Smooth muscle cell (in vitro differentiated cells): Measurements from ENCODE around the gene P3H3. TPM values are rescaled to one million over a fixed set of nuclear protein-coding genes. Genes with fewer than 3 reads are reported as not detected.

ENCODE experiments used
- DNase-seq: peaks from one replicate; lab custom pipeline; 2025; ENCODE audit not compliant: unreplicated experiment; lab: John Stamatoyannopoulos, UW
- H2AFZ ChIP-seq: fragments of 200-600 bp; sonication (generic); 2 replicates; pipeline ENCODE4 v1.6.0; 2016; ENCODE audit warnings: antibody characterized with exemption, low read depth, mild to moderate bottlenecking
- H3F3A ChIP-seq: fragments of 200-600 bp; sonication (generic); 2 replicates; pipeline ENCODE4 v1.6.0; 2017; ENCODE audit warnings: antibody characterized with exemption, low read depth
- H3K27ac ChIP-seq: fragments of 200-600 bp; sonication (generic); 2 replicates; pipeline ENCODE4 v1.5.1; 2016; ENCODE audit warnings: low read depth, mild to moderate bottlenecking
- H3K27me3 ChIP-seq: fragments of 200-600 bp; sonication (generic); 2 replicates; pipeline ENCODE4 v1.6.1; 2016; ENCODE audit warnings: low read depth, mild to moderate bottlenecking
- H3K36me3 ChIP-seq: fragments of 200-600 bp; sonication (generic); 2 replicates; pipeline ENCODE4 v1.5.1; 2016; ENCODE audit warnings: low read depth
- H3K4me1 ChIP-seq: fragments of 200-600 bp; sonication (generic); 2 replicates; pipeline ENCODE4 v1.5.1; 2016; ENCODE audit warnings: low read depth
- H3K4me2 ChIP-seq: fragments of 200-600 bp; sonication (generic); 2 replicates; pipeline ENCODE4 v1.6.0; 2016; ENCODE audit warnings: mild to moderate bottlenecking
- H3K4me3 ChIP-seq: fragments of 200-600 bp; sonication (generic); 2 replicates; pipeline ENCODE4 v1.5.1; 2016; ENCODE audit warnings: mild to moderate bottlenecking
- H3K79me2 ChIP-seq: fragments of 200-600 bp; sonication (generic); 2 replicates; pipeline ENCODE4 v1.6.0; 2016; ENCODE audit warnings: low read depth, mild to moderate bottlenecking
- H3K9ac ChIP-seq: fragments of 200-600 bp; sonication (generic); 2 replicates; pipeline ENCODE4 v1.6.0; 2016; ENCODE audit warnings: low read depth
- H3K9me3 ChIP-seq: fragments of 200-600 bp; sonication (generic); replicated peaks from 2 replicates; pipeline ENCODE4 v1.5.1; 2016; ENCODE audit warnings: low read depth
- H4K20me1 ChIP-seq: fragments of 200-600 bp; sonication (generic); 2 replicates; pipeline ENCODE4 v1.6.0; 2016; ENCODE audit warnings: low read depth
- WGBS: methylation state at CpG from one replicate; pipeline ENCODE4 v1.1.7; 2016; ENCODE audit warnings: low lambda C conversion rate; 5-methylcytosine and 5-hydroxymethylcytosine counted together
- polyA plus RNA-seq: library from polyadenylated mRNA; unstranded; fragments of >200 nt; fragmentation: Nextera tagmentation; extraction: Ambion mirVana; gene quantifications from 2 replicates; pipeline ENCODE4 v1.2.1, GENCODE V29; 2016
- total RNA-seq: library from RNA; depleted of rRNA; stranded (reverse); fragments of >200 nt; gene quantifications from 2 replicates; pipeline ENCODE4 v1.2.3, GENCODE V29; 2014
- TF ChIP-seq, protein P1 (sequence below): fragments of 200-600 bp; sonication (generic); IDR thresholded peaks from 2 replicates; pipeline ENCODE4 v1.5.1; 2017; ENCODE audit warnings: borderline replicate concordance, mild to moderate bottlenecking, antibody characterized with exemption; ENCODE audit not compliant: insufficient read depth, poor library complexity, severe bottlenecking

Gene P3H3
- total and polyA plus RNA-seq, 2 experiments from 2014 or later: 42.8 to 108 TPM

DNA sequence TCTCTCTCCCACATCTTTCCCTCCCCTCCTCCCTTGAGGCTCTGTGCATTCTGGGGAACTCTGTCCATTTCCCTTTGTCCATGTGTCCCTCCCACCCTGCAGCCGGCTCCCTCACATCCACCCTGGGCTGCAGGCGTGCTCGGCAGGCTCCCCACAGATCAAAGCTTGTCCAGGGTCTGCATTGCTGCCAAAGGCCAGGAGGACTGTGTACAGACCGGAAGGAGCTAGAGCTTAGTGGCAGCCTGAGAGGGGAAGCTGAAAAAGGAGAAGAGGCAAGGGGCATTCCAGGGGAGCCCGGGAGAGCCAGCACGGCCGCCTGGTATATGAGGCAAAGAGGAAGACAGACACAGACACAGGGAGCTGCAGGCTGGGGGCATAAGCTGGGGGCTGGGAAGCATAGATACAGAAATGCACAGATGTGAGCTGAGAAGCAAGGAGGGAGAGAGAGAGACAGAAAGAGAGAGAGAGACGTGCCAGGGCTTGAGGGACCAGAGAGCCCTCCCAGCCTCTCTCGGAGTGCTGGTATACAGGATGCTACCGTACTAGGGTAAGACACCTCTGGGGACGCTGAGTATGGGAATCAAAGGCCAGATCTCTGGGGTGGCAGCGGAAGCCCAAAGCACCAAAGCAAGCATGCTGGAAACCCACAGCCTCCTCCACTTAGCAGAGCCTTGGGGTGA lies 35.5 kb upstream of the P3H3 start:
- Histone ChIP-seq H3K36me3 (no peaks in the 10 kb centered on the region), H3K9ac (no peak overlapping the region), H2AFZ (peak overlapping the region; percentile 56), H3K27me3 (no peaks in the 10 kb centered on the region), H3K9me3 (no peaks in the 10 kb centered on the region), H3K4me2 (peak overlapping the region; percentile 49), H3K4me3 (no peak overlapping the region), H3K27ac (no peak overlapping the region), H3F3A (no peaks in the 10 kb centered on the region), H3K4me1 (peaks cover 13% of the 10 kb centered on the region), H3K79me2 (no peaks in the 10 kb centered on the region), H4K20me1 (no peaks in the 10 kb centered on the region)
- WGBS: 54% methylated on average over 12 of the region's 12 CpGs
- TF ChIP-seq, protein P1, sequence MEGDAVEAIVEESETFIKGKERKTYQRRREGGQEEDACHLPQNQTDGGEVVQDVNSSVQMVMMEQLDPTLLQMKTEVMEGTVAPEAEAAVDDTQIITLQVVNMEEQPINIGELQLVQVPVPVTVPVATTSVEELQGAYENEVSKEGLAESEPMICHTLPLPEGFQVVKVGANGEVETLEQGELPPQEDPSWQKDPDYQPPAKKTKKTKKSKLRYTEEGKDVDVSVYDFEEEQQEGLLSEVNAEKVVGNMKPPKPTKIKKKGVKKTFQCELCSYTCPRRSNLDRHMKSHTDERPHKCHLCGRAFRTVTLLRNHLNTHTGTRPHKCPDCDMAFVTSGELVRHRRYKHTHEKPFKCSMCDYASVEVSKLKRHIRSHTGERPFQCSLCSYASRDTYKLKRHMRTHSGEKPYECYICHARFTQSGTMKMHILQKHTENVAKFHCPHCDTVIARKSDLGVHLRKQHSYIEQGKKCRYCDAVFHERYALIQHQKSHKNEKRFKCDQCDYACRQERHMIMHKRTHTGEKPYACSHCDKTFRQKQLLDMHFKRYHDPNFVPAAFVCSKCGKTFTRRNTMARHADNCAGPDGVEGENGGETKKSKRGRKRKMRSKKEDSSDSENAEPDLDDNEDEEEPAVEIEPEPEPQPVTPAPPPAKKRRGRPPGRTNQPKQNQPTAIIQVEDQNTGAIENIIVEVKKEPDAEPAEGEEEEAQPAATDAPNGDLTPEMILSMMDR: no peak
- DNase-seq: no peak

GRCh38 chr12:6795088-6795487 lies 33.1 kb upstream of the P3H3 start:
- H3K27me3 ChIP-seq: no peaks in the 10 kb centered on the region
- no peaks in the 10 kb centered on the region for H4K20me1 ChIP-seq
- DNase-seq: no peak
- H3K4me2 ChIP-seq: no peak overlapping the region
- no peaks in the 10 kb centered on the region for H3K79me2 ChIP-seq
- H3K4me3 ChIP-seq: no peak overlapping the region
- no peaks in the 10 kb centered on the region for H3K9me3 ChIP-seq
- H3F3A ChIP-seq: no peaks in the 10 kb centered on the region
- H3K4me1 ChIP-seq: peaks cover 10% of the 10 kb centered on the region
- WGBS: 94% methylated on average over 2 of the region's 2 CpGs
- no peaks in the 10 kb centered on the region for H3K36me3 ChIP-seq
- TF ChIP-seq, protein P1: no peak
- no peak overlapping the region for H3K27ac ChIP-seq
- H3K9ac ChIP-seq: no peak overlapping the region
- no peak overlapping the region for H2AFZ ChIP-seq

- Histone ChIP-seq H4K20me1 (no peaks in the 10 kb centered on the region), H3K79me2 (no peaks in the 10 kb centered on the region), H2AFZ (no peak overlapping the region), H3K27ac (no peak overlapping the region), H3K9me3 (no peaks in the 10 kb centered on the region), H3K36me3 (no peaks in the 10 kb centered on the region), H3F3A (no peaks in the 10 kb centered on the region), H3K9ac (no peak overlapping the region), H3K4me2 (no peak overlapping the region), H3K4me1 (peaks cover 10% of the 10 kb centered on the region), H3K27me3 (no peaks in the 10 kb centered on the region), H3K4me3 (no peak overlapping the region)
- DNase-seq: no peak
- TF ChIP-seq, protein P1: no peak
- 95% methylated on average over 4 of the region's 4 CpGs for WGBS
Measured at GRCh38 chr12:6796576-6796975, 31.6 kb upstream of the P3H3 start.

DNA sequence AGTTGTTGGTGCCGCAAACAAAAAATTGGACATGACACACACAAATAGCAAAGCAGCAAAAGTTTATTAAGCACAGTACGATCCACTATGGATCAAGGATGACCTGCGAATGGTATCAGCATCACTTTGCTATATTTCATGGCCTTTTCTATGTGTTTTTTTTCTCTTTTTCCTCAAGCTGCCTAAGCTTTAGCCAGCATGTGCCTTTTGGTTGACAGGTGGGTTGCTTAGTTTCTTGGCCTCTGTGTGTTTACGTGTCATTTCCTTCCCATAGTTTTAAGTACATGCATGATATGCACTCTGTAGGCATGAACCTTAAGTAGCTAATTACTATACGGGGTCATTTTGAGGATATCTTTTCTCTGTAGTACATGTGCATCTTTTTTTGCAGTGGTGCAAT lies 29.1 kb upstream of the P3H3 start:
- Histone ChIP-seq H3K4me3 (no peak overlapping the region), H3F3A (no peaks in the 10 kb centered on the region), H4K20me1 (no peaks in the 10 kb centered on the region), H3K4me2 (no peak overlapping the region), H3K27me3 (no peaks in the 10 kb centered on the region), H2AFZ (no peak overlapping the region), H3K4me1 (no peaks in the 10 kb centered on the region), H3K36me3 (no peaks in the 10 kb centered on the region), H3K9me3 (no peaks in the 10 kb centered on the region), H3K9ac (no peak overlapping the region), H3K79me2 (no peaks in the 10 kb centered on the region), H3K27ac (no peak overlapping the region)
- 95% methylated on average over 5 of the region's 5 CpGs for WGBS
- TF ChIP-seq, protein P1: no peak
- no peak for DNase-seq
